Activated CD4-positive, alpha-beta memory T cell treated with anti-CD3 and anti-CD28 coated beads for 36 hours (primary cell): ENCODE results near the gene EGR2. TPM values are rescaled to one million over a fixed set of nuclear protein-coding genes. Genes with fewer than 3 reads are reported as not detected.

ENCODE experiments used
- CTCF ChIA-PET: fragments of 350-600 bp; sonication (Branson Sonifier 250); formaldehyde crosslinking; loops from one replicate; lab custom pipeline; 2021; ENCODE audit warnings: antibody characterized with exemption, inconsistent platforms; lab: Charles Lee
- POLR2A ChIA-PET: fragments of 350-600 bp; sonication (Branson Sonifier 250); formaldehyde crosslinking; loops from one replicate; lab custom pipeline; 2021; ENCODE audit warnings: antibody characterized with exemption; lab: Charles Lee
- DNase-seq: peaks from one replicate; pipeline ENCODE4 v3.0.0-alpha.2; 2020
- H3K27ac Mint-ChIP-seq: one replicate; pipeline ENCODE4 v1.8.0; 2021; ENCODE audit warnings: mixed read lengths
- H3K27me3 Mint-ChIP-seq: one replicate; pipeline ENCODE4 v1.8.0; 2021; ENCODE audit warnings: mixed read lengths
- H3K36me3 Mint-ChIP-seq: one replicate; pipeline ENCODE4 v1.8.0; 2021; ENCODE audit warnings: mixed read lengths
- H3K4me1 Mint-ChIP-seq: one replicate; pipeline ENCODE4 v1.8.0; 2021; ENCODE audit warnings: low read depth, mixed read lengths
- H3K4me3 Mint-ChIP-seq: one replicate; pipeline ENCODE4 v1.8.0; 2021; ENCODE audit warnings: mild to moderate bottlenecking, mixed read lengths
- H3K9me3 Mint-ChIP-seq: one replicate; pipeline ENCODE4 v1.8.0; 2021; ENCODE audit warnings: mixed read lengths
- intact Hi-C: fragments of 100-400 bp; cut with micrococcal nuclease; formaldehyde crosslinking; loops from one replicate; pipeline ENCODE4 v1.15.1; 2023
- total RNA-seq, 2 experiments: library from RNA; stranded (reverse); gene quantifications; one replicate each; pipeline ENCODE4 v1.2.3, GENCODE V29; 2021

The EGR2 gene
- total RNA-seq, 2 experiments from 2014 or later, result 66.9 to 68.2 TPM

DNA sequence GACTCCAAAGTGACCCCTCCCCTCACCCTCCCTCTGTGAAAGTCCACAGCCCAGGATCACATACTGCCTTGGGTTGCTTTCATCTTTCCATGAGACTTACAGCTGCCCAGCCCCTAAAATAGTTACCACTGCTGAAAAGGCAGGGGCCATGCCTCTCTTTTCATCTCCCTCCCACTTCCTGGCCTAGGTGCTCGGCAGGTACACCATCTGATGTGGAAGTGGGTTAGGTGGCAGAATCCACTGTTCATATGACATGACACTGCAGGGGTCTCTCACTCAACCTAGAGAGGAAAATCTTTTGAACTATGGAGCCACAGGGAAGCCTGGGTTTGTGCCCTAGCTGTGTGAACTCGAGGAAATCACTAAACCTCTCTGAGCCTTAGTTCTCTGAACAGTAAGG, 50.4 kb downstream of the EGR2 start:
- ChIA-PET CTCF (no interaction called here), POLR2A (no interaction called here)
- Mint-ChIP-seq H3K36me3 (no peaks in the 10 kb centered on the region), H3K9me3 (no peaks in the 10 kb centered on the region), H3K4me1 (peaks cover 19% of the 10 kb centered on the region), H3K27me3 (no peaks in the 10 kb centered on the region), H3K4me3 (no peak overlapping the region), H3K27ac (no peak overlapping the region)
- DNase-seq, result no peak
- intact Hi-C loops, result no loop called here

DNA sequence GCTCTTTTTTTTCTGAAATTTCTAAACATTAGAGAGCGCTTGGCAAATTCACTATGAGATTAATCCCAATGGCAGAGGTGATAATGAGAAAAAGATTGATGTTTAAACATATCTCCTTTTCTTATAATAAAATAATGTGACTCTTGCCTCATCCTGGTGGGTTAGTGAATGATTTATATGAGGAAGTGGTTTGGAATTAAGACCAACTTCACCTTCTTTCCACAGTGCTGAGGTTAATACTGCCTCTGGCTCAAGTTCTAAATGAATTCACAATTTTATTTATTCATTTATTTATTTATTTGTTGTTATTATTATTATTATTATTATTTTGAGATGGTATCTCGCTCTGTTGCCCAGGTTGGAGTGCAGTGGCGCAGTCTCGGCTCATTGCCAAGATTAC, 52.2 kb downstream of the EGR2 start:
- intact Hi-C loops, result no loop called here
- H3K9me3 Mint-ChIP-seq, result no peaks in the 10 kb centered on the region
- ChIA-PET CTCF (no interaction called here), POLR2A (no interaction called here)
- H3K27me3 Mint-ChIP-seq, result no peaks in the 10 kb centered on the region
- no peaks in the 10 kb centered on the region for H3K36me3 Mint-ChIP-seq
- H3K4me1 Mint-ChIP-seq, result peaks cover 11% of the 10 kb centered on the region
- DNase-seq, result no peak
- H3K27ac Mint-ChIP-seq, result no peak overlapping the region
- H3K4me3 Mint-ChIP-seq, result no peak overlapping the region

DNA sequence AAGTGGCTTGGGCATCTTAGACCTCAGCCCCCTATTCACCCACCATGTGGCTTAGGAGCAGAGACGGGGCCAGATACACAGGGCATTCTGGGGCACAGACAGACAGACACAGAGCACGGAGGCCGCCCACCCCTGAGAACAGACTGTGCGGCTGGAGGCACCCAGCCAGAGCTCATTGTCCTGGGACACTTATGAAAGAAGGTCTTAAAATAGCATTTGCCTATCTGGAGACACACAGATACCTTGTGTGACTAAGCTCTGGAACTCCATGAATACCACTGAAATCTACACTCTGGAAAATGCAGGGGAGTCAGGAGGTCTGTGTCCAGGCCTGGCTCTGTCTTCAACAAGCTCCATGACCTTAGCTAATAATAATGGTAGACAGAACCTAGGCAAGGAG, 53.0 kb downstream of the EGR2 start:
- peaks cover 11% of the 10 kb centered on the region for H3K4me1 Mint-ChIP-seq
- no peak overlapping the region for H3K27ac Mint-ChIP-seq
- H3K36me3 Mint-ChIP-seq, result no peaks in the 10 kb centered on the region
- intact Hi-C loops, result no loop called here
- POLR2A ChIA-PET, result no interaction called here
- H3K9me3 Mint-ChIP-seq, result no peaks in the 10 kb centered on the region
- no peaks in the 10 kb centered on the region for H3K27me3 Mint-ChIP-seq
- CTCF ChIA-PET, result interaction anchor here (0.6 kb wide), 1 partner anchor 128 kb away, joined by 4 read pairs; no protein-coding TSS in a partner anchor
- H3K4me3 Mint-ChIP-seq, result no peak overlapping the region
- DNase-seq, result no peak

Other genes starting within 250 kb of the EGR2 start
- 10 to 100 TPM; 26.7 to 27.1 TPM for gene ADO, start 11.6 kb downstream of the EGR2 start, total RNA-seq